ENCODE data around the gene NADSYN1.

Gene NADSYN1

DNA sequence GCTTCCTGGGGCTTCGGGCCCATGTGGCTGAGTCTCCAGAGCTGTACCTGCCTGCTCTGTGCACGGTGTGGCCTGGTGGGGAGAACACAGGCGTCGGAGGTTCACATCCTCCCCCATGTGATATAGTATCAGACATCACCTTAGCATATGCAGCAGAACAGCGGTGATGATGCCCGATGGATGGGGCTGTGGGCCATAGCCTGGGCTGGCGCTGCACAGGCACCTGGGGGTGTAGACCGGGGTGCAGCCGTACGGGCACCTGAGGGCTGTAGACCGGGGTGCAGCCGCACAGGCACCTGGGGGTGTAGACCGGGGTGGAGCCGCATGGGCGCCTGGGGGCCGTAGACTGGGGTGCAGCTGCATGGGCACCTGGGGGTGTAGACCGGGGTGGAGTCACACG lies 29.2 kb downstream of the NADSYN1 start (continued):
- TF ChIP-seq ZNF266 (tag by site-specific recombination; IDR thresholded peaks at IDR 0.05; ENCODE audit: low read depth) (no peak), ZIC2 (tag by site-specific recombination; IDR thresholded peaks at IDR 0.05) (no peak)

DNA sequence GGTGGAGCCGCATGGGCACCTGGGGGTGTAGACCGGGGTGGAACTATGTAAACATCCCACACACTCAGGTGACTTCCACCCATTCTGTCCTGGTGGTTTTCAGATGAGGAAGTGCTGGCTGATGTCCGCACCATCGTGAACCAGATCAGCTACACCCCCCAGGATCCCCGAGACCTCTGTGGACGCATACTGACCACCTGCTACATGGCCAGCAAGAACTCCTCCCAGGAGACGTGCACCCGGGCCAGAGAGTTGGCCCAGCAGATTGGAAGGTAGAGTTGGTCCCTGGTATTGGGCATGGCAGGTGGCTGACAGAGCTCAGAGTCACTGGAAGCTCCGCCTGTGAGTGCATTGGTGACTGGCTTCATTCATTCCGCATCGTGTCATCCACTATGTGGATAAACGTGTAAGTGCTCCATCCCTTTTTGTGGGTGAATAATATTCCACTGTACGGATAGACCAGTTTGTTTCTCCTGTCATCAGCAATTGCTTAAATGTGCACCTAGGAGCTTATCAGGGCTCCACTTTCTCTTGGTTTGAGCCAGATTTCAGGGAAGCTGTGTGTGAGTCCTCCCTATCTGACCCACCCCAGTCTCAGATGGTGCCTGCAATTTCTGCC lies 29.9 kb downstream of the NADSYN1 start:
- CTCF ChIA-PET = no interaction called here

DNA sequence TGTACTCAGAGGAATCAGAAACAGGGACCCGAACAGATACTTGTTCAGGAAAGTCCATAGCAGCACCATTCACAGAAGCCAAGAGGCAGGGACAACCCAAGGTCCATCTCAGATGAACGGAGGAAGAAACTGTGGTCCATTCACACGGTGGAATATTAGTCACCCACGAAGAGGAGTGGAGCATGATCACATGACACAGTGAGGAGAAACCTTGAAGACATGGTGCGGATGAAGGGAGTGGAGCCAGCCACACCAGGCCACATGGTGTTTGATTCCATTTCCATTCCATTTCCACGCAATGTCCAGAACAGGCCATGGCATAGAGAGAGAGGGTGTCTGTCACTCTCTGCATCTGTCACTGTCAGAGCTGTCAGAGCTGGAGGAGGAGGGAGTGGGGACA lies 30.7 kb downstream of the NADSYN1 start:
- TF ChIP-seq, protein P1, sequence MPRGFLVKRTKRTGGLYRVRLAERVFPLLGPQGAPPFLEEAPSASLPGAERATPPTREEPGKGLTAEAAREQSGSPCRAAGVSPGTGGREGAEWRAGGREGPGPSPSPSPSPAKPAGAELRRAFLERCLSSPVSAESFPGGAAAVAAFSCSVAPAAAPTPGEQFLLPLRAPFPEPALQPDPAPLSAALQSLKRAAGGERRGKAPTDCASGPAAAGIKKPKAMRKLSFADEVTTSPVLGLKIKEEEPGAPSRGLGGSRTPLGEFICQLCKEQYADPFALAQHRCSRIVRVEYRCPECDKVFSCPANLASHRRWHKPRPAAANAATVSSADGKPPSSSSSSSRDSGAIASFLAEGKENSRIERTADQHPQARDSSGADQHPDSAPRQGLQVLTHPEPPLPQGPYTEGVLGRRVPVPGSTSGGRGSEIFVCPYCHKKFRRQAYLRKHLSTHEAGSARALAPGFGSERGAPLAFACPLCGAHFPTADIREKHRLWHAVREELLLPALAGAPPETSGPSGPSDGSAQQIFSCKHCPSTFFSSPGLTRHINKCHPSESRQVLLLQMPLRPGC (tag by site-specific recombination; IDR thresholded peaks at IDR 0.05) = no peak
- peak; percentile 92 for TF ChIP-seq ZNF146 (tag by site-specific recombination; IDR thresholded peaks at IDR 0.05)
- ChIA-PET POLR2A (interaction anchor here (0.6 kb wide), 1 partner anchor 31 kb away, joined by 3 read pairs; the partner anchor contains the start of gene NADSYN1), CTCF (no interaction called here)
- no peaks in the 10 kb centered on the region for H3K9me3 ChIP-seq (ENCODE audit: control insufficient read depth, insufficient read depth, low read depth, low read length)
- H3K4me1 ChIP-seq (ENCODE audit: control insufficient read depth, insufficient read depth, low read length) = no peaks in the 10 kb centered on the region
- no peak overlapping the region for H3K4me3 ChIP-seq (ENCODE audit: low read depth, low read length)
- H3K27ac ChIP-seq (ENCODE audit: extremely low read depth, low read depth, low read length) = no peak overlapping the region
- peaks cover 4 to 70% of the 10 kb centered on the region in 2 experiments; a peak in 2 of 3 replicates for H3K36me3 ChIP-seq (ENCODE audit: control insufficient read depth in 2 of 2, insufficient read depth in 1 of 2, low read length in 2 of 2)

More for the DNA sequence above, 29.9 kb downstream of the NADSYN1 start:
- TF ChIP-seq ZNF146 (tag by site-specific recombination; IDR thresholded peaks at IDR 0.05) (peak; percentile 69; the same call in 1 of the 2 replicates), ZNF157 (tag by site-specific recombination; IDR thresholded peaks at IDR 0.05) (peak; percentile 74), ZNF184 (tag by site-specific recombination; IDR thresholded peaks at IDR 0.05) (no peak)
- TF ChIP-seq, protein P2, sequence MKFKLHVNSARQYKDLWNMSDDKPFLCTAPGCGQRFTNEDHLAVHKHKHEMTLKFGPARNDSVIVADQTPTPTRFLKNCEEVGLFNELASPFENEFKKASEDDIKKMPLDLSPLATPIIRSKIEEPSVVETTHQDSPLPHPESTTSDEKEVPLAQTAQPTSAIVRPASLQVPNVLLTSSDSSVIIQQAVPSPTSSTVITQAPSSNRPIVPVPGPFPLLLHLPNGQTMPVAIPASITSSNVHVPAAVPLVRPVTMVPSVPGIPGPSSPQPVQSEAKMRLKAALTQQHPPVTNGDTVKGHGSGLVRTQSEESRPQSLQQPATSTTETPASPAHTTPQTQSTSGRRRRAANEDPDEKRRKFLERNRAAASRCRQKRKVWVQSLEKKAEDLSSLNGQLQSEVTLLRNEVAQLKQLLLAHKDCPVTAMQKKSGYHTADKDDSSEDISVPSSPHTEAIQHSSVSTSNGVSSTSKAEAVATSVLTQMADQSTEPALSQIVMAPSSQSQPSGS (tag by site-specific recombination; IDR thresholded peaks at IDR 0.05; ENCODE audit: low read depth) = no peak
- no peaks in the 10 kb centered on the region for H3K9me3 ChIP-seq (ENCODE audit: control insufficient read depth, insufficient read depth, low read depth, low read length)
- no peaks in the 10 kb centered on the region for H3K4me1 ChIP-seq (ENCODE audit: control insufficient read depth, insufficient read depth, low read length)
- H3K4me3 ChIP-seq (ENCODE audit: low read depth, low read length) = no peak overlapping the region
- no peak overlapping the region for H3K27ac ChIP-seq (ENCODE audit: extremely low read depth, low read depth, low read length)
- POLR2A ChIA-PET = no interaction called here
- H3K36me3 ChIP-seq (ENCODE audit: control insufficient read depth in 2 of 2, insufficient read depth in 1 of 2, low read length in 2 of 2) = peaks cover 4 to 78% of the 10 kb centered on the region in 2 experiments; a peak in 2 of 3 replicates

DNA sequence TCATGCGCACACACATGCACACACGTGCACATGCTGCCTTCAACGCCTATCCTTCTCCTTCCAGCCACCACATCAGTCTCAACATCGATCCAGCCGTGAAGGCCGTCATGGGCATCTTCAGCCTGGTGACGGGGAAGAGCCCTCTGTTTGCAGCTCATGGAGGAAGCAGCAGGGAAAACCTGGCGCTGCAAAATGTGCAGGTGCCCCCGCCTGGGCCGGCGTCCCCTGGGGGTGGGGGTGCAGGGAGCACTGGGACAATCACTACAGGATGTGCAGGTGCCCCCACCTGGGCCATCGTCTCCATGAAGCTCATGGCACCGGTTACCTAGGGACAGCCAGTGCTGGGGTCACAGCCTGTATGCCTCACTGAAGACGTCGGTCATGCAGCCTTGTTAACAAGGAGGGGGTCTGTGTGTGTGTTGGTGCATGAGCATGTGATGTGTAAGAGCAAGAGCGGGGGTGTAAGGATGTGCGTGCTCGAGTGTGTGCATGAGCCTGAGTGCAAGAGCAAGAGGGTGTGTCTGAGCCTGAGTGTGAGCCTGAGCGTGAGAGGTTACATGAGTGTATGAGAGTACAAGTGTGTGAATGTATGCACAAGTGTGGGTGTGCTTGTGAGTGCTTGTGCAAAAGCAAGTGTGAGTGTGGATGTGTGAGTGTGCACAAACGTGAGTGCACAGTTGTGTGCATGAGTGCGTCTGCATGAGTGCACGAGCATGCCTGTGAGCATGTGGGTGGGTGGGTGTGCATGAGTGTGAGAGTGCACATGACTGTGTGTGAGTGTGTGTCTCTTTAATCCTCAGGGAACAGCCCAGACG lies 31.5 kb downstream of the NADSYN1 start:
- Histone ChIP-seq H3K27ac (ENCODE audit: extremely low read depth, low read depth, low read length) (no peak overlapping the region), H3K4me1 (ENCODE audit: control insufficient read depth, insufficient read depth, low read length) (no peaks in the 10 kb centered on the region), H3K9me3 (ENCODE audit: control insufficient read depth, insufficient read depth, low read depth, low read length) (no peaks in the 10 kb centered on the region), H3K36me3 (ENCODE audit: control insufficient read depth in 2 of 2, insufficient read depth in 1 of 2, low read length in 2 of 2) (peaks cover 4 to 65% of the 10 kb centered on the region in 2 experiments; a peak in 2 of 3 replicates), H3K4me3 (ENCODE audit: low read depth, low read length) (no peak overlapping the region)
- TF ChIP-seq, protein P3, sequence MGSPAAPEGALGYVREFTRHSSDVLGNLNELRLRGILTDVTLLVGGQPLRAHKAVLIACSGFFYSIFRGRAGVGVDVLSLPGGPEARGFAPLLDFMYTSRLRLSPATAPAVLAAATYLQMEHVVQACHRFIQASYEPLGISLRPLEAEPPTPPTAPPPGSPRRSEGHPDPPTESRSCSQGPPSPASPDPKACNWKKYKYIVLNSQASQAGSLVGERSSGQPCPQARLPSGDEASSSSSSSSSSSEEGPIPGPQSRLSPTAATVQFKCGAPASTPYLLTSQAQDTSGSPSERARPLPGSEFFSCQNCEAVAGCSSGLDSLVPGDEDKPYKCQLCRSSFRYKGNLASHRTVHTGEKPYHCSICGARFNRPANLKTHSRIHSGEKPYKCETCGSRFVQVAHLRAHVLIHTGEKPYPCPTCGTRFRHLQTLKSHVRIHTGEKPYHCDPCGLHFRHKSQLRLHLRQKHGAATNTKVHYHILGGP (tag by site-specific recombination; IDR thresholded peaks at IDR 0.05) = no peak
- TF ChIP-seq ZFHX2 (tag by site-specific recombination; conservative IDR thresholded peaks at IDR 0.05) (0 out of 2 replicates have a peak, but pooled peaks have one; percentile 6), ZNF114 (tag by site-specific recombination; IDR thresholded peaks at IDR 0.05) (no peak), ZNF221 (tag by site-specific recombination; IDR thresholded peaks at IDR 0.05; ENCODE audit: borderline replicate concordance) (no peak)
- ChIA-PET POLR2A (interaction anchor here (0.6 kb wide), 1 partner anchor 32 kb away, joined by 3 read pairs; the partner anchor contains the start of gene NADSYN1), CTCF (no interaction called here)
